Measurements from ENCODE around the gene UBE2V1.
A peak's percentile ranks its signal among the peaks of the same experiment; 100 is the strongest.

DNA sequence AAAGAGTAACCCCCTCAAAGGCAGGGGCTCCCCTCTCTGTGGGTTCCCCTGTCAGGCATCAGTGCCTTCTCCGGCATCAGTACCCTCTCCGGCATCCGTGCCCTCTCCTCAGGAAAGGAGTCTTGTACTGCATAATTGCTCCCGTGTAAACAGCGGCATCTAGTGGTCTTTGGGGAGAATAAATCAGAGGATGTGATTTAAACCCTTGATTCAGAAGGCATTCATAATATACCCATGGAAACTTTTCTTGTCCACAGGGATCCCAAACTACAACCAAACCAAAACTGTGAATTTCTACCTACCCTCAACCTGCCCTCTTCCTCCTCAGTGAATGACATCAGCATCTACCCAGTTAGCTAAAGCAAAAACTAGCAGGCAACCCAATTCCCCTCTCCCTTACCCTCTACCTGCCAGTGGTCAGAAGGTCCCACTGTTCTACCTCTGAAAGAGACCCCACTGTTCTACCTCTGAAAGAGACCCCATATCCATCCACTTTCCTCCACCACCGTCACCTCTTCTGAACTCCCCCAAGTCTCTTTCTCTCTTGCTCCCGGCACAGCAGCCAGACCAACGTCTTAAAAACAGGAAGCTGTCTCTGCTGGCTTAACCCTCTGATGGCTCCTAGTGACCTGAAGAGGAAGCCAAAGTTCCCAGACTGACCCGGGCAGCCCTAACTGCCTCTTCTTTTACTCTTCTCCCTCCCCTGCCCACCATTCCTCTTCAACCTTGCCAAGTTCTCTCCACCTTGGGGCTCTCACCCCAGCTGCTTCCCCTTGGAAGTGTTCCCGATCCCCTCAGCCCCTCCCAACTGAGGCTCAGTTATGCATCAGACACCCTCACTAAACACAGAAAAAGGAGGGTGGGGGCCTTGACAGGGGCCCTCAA lies 27.2 kb downstream of the UBE2V1 start:
- peak; percentile 25; the same call in 1 of the 2 replicates for TF ChIP-seq POLR2A (IDR thresholded peaks at IDR 0.05; ENCODE audit: low read depth, low read length)
- TF ChIP-seq TAF1 (IDR thresholded peaks at IDR 0.05; ENCODE audit: low read depth, low read length): no peak
- TF ChIP-seq POLR2AphosphoS5 (IDR thresholded peaks at IDR 0.05; ENCODE audit: low read depth, low read length): no peak

All from GM12891 (cell line).